Measurements from ENCODE around the gene DYSF. TPM values are rescaled to one million over a fixed set of nuclear protein-coding genes. Genes with fewer than 3 reads are reported as not detected.

The DYSF gene
- total and polyA plus RNA-seq, 2 donors (not counting 3 experiments of a cell fraction or from before 2014, with no cell fraction given), result 50.9 to 152 TPM

- no peak overlapping the region for H3K27ac ChIP-seq (ENCODE audit: insufficient read depth, low read depth, low read length)
- BruUV-seq (replicated peaks), result no TSS peak
- H4K20me1 ChIP-seq (replicated peaks; ENCODE audit: control insufficient read depth, extremely low read depth, insufficient read depth, low read length), result no peaks in the 10 kb centered on the region
- no peaks in the 10 kb centered on the region for H3K9me3 ChIP-seq (replicated peaks; ENCODE audit: control insufficient read depth, insufficient read depth, low read length)
- H3K27me3 ChIP-seq (ENCODE audit: control insufficient read depth in 2 of 2, insufficient read depth in 2 of 2, low read length in 2 of 2), result no peaks in the 10 kb centered on the region
- intact Hi-C loops (cut with micrococcal nuclease) (no loop called here), dilution Hi-C loops (cut with MboI; ENCODE audit: extremely low pct_ligation_motif_present, low sequenced_read_pairs) (no loop called here)
- H3K4me2 ChIP-seq (ENCODE audit: insufficient read depth, low read length), result no peak overlapping the region
- no peak overlapping the region for H3K9ac ChIP-seq (replicated peaks; ENCODE audit: extremely low read depth, insufficient read depth, low read length)
- TF ChIP-seq POLR2A (IDR thresholded peaks at IDR 0.05; ENCODE audit: low read depth, low read length) (no peak), JUN (IDR thresholded peaks at IDR 0.05; ENCODE audit: borderline replicate concordance, insufficient read depth, insufficient read length, low read depth) (no peak), POLR2AphosphoS5 (IDR thresholded peaks at IDR 0.05; ENCODE audit: insufficient read depth, low read depth, low read length) (no peak), MYC (IDR thresholded peaks at IDR 0.05; ENCODE audit: low read depth, low read length) (no peak), MAX (IDR thresholded peaks at IDR 0.05; ENCODE audit: insufficient read depth, insufficient read length) (no peak), FOS (IDR thresholded peaks at IDR 0.05; ENCODE audit: borderline replicate concordance, insufficient read depth, low read length) (no peak), EZH2 (IDR thresholded peaks at IDR 0.05; ENCODE audit: borderline replicate concordance, low read depth, low read length, severe bottlenecking) (no peak), GATA2 (IDR thresholded peaks at IDR 0.05; ENCODE audit: insufficient read depth, insufficient read length, low read depth, low read length) (no peak)
- TF ChIP-seq, protein P1, sequence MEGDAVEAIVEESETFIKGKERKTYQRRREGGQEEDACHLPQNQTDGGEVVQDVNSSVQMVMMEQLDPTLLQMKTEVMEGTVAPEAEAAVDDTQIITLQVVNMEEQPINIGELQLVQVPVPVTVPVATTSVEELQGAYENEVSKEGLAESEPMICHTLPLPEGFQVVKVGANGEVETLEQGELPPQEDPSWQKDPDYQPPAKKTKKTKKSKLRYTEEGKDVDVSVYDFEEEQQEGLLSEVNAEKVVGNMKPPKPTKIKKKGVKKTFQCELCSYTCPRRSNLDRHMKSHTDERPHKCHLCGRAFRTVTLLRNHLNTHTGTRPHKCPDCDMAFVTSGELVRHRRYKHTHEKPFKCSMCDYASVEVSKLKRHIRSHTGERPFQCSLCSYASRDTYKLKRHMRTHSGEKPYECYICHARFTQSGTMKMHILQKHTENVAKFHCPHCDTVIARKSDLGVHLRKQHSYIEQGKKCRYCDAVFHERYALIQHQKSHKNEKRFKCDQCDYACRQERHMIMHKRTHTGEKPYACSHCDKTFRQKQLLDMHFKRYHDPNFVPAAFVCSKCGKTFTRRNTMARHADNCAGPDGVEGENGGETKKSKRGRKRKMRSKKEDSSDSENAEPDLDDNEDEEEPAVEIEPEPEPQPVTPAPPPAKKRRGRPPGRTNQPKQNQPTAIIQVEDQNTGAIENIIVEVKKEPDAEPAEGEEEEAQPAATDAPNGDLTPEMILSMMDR (IDR thresholded peaks at IDR 0.05; ENCODE audit: extremely low read depth in 1 of 2, insufficient read depth in 1 of 2, low read depth in 1 of 2, low read length in 2 of 2), result no peak
- no peak overlapping the region for H3K4me3 ChIP-seq (replicated peaks in 1 of 3; ENCODE audit: insufficient read depth in 1 of 3, low read depth in 1 of 3, low read length in 3 of 3)
- no peaks in the 10 kb centered on the region for H3K9me1 ChIP-seq (replicated peaks; ENCODE audit: control insufficient read depth, extremely low read depth, insufficient read depth, low read length)
- DNase-seq (ENCODE audit: low read depth, low spot score) (no peak), FAIRE-seq (no peak)
- no peak overlapping the region for H2AFZ ChIP-seq (ENCODE audit: low read depth, low read length)
- peaks cover 9% of the 10 kb centered on the region for H3K4me1 ChIP-seq (ENCODE audit: control insufficient read depth, extremely low read depth, insufficient read depth, low read length)
- POLR2A ChIA-PET, result no interaction called here
- no peaks in the 10 kb centered on the region for H3K79me2 ChIP-seq (ENCODE audit: control insufficient read depth, insufficient read depth, low read length)
- CTCF ChIA-PET, result no interaction called here
- H3K36me3 ChIP-seq (ENCODE audit: control insufficient read depth in 2 of 2, extremely low read depth in 1 of 2, insufficient read depth in 2 of 2, low read length in 2 of 2), result peaks cover 10 to 12% of the 10 kb centered on the region in 2 experiments
Observed at GRCh38 chr2:71479261-71479660, 25.9 kb downstream of the DYSF start.

Measured in endothelial cell of umbilical vein (primary cell).